Stimulated activated CD8-positive, alpha-beta memory T cell treated with anti-CD3 and anti-CD28 coated beads, Interleukin-2, amount 100 ng/mL, for 1 hour (primary cell): ENCODE results near the gene RNF146.
"Not testable (repeated sequence)": the region's sequence is repeated elsewhere in the genome, so short reads cannot be mapped to it uniquely, and the experiment has no call there.

Experiments used
- DNase-seq, 2 donors: peaks; one replicate each; pipeline ENCODE4 v3.0.0-alpha.2; 2020; ENCODE audit warnings: low read depth in 2 of 2

Gene RNF146, protein sequence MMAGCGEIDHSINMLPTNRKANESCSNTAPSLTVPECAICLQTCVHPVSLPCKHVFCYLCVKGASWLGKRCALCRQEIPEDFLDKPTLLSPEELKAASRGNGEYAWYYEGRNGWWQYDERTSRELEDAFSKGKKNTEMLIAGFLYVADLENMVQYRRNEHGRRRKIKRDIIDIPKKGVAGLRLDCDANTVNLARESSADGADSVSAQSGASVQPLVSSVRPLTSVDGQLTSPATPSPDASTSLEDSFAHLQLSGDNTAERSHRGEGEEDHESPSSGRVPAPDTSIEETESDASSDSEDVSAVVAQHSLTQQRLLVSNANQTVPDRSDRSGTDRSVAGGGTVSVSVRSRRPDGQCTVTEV

GRCh38 chr6:127266178-127266891 lies at the start of gene RNF146:
TSS of gene RNF146 (plus strand) at chr6:127266864. CDS start at chr6:127280339, 13,475 bp downstream.
- DNase-seq = peak; percentile 38 to 53

GRCh38 chr6:127219869-127220268 lies 46.8 kb upstream of the RNF146 start:
- DNase-seq = no peak

- no peak for DNase-seq
Measured at GRCh38 chr6:127221201-127221600, 45.5 kb upstream of the RNF146 start.

DNA sequence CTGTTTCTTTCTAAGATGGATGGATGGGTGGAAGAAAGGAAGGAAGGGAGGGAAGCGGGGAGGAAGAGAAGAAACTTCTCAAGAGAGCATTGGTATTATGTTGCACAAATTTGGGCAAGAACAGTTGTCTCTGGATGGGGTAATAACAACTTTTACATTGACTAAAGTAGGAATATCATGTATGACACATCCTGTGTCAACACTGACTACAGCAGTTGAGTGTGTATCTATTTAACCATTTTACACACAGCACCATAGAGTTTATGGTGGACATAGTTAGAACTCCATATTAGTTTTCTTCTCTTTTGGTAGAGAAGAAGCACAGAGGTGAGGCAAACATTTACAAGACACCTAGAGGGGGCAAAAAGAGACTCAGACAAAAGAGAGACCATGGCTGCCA lies 44.2 kb upstream of the RNF146 start:
- DNase-seq = no peak

GRCh38 chr6:127225497-127225896 lies 41.2 kb upstream of the RNF146 start:
- no peak for DNase-seq

GRCh38 chr6:127233819-127234218 lies 32.8 kb upstream of the RNF146 start:
- not testable (repeated sequence) for DNase-seq

GRCh38 chr6:127243501-127243900 lies 23.2 kb upstream of the RNF146 start:
- DNase-seq = no peak

DNA sequence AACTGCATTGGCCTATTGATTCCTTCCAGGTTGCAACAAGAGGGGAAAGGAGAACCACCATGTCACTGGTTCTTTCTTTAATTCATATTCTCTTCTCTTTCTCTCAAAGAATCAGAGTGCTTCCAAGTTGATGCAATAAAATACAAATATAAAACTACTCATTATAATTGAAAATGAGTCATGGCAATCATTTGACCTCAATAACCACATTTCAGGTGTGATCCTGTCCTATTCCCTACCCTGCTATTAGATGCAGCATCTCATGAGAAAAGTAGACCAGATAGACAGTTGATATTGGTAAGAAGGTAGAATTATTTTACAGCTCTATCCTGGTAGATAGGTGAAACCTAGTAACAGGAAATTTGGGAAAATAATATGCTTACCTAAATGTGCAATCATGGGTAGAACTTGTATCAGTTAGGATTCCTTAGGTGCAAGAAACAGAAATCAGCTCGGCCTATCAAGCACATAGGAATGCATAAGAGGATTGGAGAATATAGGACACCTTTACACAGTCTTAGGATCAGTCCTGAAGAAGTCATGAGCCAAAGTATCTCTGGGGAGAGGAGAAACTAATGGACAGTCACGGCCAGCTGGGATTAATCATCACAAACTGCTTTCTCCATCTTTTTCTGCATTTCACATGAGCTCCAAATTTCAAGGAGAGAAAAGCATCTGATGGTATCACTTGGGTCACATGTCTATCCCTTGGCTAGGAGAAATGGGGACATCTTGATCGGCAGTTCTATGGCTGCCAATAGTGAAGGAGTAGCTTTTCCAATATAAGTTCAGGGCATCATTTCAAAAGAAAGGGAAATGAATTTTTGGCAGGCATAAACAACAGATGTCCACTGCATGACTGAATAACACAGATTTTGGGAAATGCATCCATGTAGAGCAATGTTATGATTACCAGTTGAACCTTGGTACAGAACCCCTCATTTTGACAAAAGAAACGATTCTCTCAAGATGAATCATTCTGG lies 19.3 kb upstream of the RNF146 start:
- DNase-seq = no peak

GRCh38 chr6:127249621-127250020 lies 17.0 kb upstream of the RNF146 start:
- no peak for DNase-seq

GRCh38 chr6:127255286-127255685 lies 11.4 kb upstream of the RNF146 start:
- DNase-seq = no peak

DNA sequence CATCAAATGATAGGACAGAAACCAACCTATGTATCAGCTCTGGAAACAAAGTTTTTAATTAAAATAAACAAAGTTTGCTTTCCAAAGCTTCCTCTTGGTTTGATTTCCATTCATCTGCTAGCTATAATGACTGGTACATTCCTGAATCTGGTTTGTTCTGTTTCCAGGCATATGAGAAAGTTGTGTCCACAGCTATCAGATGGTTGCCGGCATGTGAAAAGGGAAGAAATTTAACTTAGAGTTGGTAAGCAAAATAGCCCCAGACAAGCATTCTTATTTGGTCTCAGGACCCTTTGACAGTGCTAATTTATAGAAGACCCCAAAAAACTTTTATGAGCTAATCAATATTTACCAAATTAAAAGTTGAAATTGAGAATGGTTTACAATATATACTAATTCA lies 3.8 kb upstream of the RNF146 start:
- no peak for DNase-seq

GRCh38 chr6:127263481-127263880 lies 3.2 kb upstream of the RNF146 start:
- no peak for DNase-seq

GRCh38 chr6:127266892-127267645 lies 405 bp downstream of the RNF146 start:
- DNase-seq = peak; percentile 14 to 23

DNA sequence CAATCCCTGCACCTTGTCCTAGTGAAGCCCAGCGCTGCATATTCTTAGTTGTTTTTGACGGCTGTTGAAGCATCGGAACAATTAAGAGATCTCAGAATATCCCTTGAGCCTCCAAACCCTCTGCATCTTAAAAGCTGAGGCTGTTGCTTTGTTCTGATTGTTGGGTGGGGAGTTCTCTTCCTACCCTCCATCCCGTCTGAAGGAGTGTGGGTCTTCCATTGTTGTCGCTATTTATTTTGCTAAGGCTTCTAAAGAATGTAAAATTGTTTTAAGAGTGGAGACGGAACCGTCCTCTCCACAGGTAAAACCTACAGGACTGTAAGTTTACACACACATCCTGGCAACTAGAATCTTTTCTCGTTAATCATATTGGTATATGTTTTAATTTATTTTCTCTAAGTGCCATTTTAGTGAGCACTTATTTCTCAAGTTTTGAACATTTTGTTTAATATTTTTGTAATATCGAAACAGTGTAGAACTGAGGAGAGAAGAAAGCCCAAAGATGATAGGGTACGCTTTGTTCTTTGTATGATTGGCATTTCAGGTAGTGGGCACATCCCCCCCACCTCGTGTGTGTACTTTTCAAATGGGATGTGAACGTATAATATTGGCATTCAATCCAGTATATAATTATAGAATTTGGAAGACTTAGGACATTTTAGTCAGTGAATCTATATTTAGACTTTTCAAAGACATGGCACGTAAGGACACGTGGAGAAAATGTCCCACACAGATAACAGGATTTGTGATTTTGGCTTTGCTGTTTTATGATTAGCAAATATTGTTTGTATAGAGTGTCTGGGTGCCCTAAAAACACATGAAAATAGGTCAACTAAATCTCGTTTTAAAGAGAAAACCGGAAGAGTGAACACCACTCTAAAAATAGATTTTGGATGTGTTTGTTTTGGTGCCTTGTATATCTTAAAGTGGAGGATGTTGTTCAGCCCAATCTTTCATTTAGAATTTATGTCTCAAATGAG lies 1.3 kb downstream of the RNF146 start:
- no peak for DNase-seq

DNA sequence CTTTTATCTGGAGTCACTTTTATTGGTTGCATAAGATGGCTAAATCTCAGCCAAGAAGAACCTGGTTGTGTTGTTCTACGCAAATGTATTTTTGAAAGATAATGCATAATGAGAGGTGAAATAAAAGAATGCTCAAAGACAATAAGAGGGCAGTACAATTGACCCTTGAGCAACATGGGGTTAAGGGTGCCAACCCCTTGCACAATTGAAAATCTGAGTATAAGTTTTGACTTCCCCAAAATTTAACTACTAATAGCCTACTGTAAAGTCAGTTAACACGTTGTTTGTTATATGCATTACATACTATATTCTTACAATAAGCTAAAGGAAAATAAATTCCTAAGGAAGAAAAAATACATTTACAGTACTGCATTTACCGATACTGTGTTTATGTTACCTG lies 5.9 kb downstream of the RNF146 start:
- DNase-seq = no peak

DNA sequence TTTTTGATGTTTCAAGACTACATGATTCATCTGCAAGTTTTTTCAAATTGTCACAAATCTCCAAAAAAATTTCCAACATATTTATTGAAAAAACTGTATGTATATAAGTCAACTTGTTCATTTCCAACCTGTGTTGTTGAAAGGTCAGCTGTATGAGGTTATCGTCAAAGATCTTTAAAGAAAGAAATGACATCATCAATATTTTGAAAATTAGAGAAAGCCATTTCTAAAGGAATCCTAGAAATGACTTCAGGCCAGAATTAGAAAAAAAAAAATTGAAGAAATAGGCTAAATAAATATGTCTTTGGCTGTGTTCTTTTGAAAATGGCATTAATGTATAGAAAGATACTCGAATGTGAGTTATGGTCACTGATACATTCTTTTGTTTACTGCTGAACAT lies 6.8 kb downstream of the RNF146 start:
- no peak for DNase-seq

DNA sequence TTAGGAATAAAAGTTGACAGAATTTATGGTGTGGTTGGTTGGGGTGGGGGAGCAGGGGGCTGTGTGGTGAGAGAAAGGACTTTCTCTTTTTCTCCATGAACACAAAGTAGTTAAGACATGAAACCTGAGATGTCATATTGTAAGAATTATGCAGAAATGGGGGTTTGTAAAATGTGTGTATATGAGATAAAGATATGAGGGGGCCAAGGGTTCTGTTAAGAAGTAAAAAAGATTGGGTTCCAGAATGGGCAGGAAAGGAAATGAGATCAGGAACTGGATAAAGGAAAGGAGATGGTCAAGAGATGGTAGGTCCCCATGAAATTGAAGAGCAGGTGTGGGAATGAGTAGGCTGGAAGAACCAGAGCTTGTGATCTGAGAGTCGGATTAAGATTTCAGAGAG lies 9.7 kb downstream of the RNF146 start:
- DNase-seq = no peak

- no peak for DNase-seq
Measured at GRCh38 chr6:127277878-127278843, 11.5 kb downstream of the RNF146 start.

DNA sequence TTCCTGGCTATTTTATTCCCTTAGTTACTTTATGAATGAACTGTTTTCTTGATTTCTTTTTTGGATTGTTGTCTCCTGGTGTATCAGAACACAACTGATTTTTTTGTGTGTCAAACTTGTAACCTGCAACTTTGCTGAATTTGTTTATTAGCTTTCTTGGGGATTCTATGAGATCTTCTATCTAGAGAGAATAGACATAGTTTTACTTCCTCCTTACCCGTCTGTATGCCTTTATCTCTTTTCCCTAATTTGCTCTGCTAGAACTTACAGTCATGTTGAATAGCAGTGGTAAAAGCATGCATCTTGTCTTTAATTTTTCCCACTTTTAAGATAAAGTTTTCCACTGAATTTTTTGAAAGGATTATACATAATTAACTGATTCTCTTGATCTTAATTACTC lies 13.2 kb downstream of the RNF146 start:
- no peak for DNase-seq
